Islet of Langerhans (tissue), 1 donor: ENCODE results near the gene IQCM.
"Not testable (repeated sequence)": the region's sequence is repeated elsewhere in the genome, so short reads cannot be mapped to it uniquely, and the experiment has no call there.

Source experiments
- FAIRE-seq: peaks from one replicate; lab custom pipeline; 2011; peaks lifted over from hg19 to GRCh38; lab: Jason Lieb, UNC

The IQCM gene

GRCh38 chr4:149572716-149573115, 242.9 kb downstream of the IQCM start:
- FAIRE-seq = no peak

- no peak for FAIRE-seq
Measured at GRCh38 chr4:149555799-149556198, 259.8 kb downstream of the IQCM start.

DNA sequence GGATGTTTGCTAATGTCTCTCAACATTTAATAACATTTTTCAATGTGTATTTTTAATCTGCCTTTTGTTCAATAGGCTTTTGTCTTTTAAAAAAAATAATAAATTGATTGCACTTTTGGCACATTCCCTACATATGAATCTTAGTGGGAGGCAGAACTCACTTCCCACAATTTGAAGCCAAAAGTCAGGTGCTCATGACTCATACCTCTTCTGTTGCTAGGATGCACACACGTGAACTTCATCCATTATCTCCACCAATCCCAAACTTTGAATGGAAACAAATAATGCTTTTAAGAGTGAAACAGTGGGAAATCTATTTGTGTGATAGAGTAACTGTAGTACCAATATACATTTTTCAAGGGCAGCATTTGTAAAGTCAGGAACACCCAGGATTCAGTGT, 260.5 kb downstream of the IQCM start:
- FAIRE-seq = no peak

- FAIRE-seq = no peak
Measured at GRCh38 chr4:149553959-149554520, 261.6 kb downstream of the IQCM start.

DNA sequence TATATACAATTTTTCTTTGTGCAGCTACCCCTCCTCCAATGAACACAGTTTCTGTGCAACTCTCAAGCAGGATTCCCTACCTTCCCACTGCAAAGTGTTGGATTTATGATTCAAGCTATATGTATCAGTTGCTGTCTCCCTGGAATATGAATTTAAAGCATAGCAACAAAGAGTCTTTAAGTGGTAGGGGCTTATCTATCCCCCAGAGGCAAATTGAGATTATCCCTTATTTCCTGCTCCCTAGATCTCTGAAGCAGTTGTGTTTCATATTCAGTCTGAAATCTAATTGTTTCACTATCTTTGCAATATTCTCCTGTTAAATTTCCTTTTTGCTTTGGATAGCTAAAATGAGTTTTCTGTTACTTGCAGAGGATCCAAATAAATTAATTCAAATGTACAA, 263.0 kb downstream of the IQCM start:
- no peak for FAIRE-seq

GRCh38 chr4:149549911-149550310, 265.7 kb downstream of the IQCM start:
- no peak for FAIRE-seq

DNA sequence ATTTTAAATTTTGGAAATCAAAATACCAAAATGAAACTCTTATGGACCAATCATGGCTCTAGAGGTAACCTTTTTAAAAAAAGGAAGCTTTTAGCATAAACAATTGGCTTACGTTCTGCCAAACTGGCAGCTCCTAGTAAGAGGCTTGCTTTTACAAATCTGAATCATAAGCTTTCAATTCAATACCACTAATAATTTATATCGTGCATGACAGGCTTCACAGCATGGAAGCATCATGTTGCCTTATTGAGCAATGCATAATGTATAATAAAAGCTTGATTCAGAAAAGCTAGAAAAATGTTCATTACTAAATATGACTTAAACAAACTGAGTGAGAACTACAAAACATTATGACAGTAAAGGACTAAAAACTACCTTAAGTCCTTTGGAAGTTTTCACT, 280.9 kb downstream of the IQCM start:
- FAIRE-seq = peak; percentile 13

DNA sequence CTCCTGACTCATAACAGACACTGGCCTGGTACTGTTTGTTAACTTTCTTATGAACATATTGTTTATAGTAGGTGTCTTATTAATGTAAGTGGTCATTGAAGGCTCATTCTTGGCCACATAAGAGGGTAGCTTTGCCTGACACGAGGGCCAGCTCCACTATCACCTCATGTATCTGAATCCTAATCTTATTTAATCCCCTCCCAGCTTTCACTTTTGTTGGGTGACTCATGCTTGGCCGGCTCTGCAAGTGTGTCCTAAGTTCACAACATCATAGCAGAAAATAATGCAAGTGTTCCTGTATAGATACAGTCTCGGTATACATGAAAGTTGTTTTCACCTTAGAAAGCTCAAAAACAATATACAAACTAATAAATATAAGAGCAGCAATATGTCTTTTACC, 283.8 kb downstream of the IQCM start:
- FAIRE-seq = no peak

DNA sequence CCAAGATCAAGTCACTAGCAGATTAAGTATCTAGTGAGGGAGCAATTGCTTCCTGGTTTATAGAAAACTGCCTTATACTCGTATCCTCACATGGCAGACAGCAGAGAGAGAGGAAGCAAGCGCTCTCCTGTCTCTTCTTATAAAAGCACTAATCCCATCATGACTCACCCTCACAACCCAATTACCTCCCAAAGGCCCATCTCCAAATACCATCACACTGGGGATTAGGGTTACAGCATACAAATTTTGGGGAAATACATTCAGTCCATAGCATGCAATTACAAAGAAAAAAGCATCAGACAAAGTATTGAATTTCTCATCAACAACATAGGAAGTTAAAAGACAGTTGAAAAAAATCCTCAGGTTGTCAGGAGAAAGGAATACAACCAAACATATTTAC, 292.6 kb downstream of the IQCM start:
- no peak for FAIRE-seq

- no peak for FAIRE-seq
Measured at GRCh38 chr4:149521611-149522425, 293.8 kb downstream of the IQCM start.

DNA sequence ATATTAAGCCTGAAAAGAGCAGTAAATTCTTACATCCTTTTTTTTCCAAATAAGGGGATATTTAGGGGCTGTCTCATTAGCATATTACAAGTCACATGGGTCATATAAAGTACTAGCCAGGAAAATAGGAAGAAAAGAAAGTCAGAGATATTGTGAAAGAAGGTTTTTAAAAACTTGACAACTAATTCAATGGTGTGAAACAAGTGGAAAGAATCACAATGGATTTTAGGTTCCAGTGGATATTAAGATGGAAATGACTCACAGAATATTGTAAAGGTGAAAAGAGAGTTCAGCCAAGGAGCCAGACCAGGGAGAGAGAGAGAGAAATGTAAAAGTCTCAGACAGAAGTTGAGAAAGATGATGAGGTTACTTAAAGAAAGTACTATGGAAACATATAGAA, 297.2 kb downstream of the IQCM start:
- FAIRE-seq = no peak

DNA sequence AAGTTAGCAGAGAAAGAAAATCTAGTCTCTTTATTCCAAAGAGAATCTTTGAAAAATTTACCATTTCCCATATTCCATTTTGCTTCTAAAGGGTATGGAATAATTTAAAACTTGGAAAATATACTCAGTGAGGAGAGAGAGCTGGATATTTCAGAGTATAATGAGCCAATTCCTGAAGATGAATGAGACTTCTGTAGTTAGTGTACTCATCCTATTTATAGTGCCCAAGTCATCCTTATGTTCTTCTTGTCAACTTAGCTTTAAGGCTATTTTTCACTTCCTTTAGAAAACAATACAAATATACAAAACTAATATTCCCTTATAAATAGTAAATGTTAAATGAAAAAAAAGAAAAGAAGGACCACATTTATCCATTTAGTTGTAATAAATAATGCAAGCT, 302.6 kb downstream of the IQCM start:
- no peak for FAIRE-seq

GRCh38 chr4:149512501-149512900, 303.1 kb downstream of the IQCM start:
- no peak for FAIRE-seq

GRCh38 chr4:149511558-149512298, 303.9 kb downstream of the IQCM start:
- FAIRE-seq = no peak

GRCh38 chr4:149507309-149507708, 308.3 kb downstream of the IQCM start:
- FAIRE-seq = not testable (repeated sequence)

DNA sequence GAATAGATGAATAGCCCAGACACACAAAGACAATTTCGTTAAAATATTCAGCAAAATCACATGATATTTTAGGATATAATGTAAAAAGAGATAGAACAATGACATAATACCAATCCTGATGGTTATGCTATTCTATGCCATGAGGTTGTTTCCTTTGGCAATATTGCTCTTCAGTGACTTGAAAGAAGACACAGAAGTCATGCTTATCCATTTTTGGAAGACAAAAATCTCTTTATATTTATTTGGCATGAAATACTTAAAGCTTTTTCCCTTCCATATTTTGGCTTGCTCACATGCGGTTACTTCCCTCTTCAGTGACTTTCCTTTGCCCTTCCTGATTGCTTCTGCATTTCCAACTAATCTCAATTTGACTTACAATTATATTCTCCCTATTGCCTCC, 314.8 kb downstream of the IQCM start:
- FAIRE-seq = no peak

DNA sequence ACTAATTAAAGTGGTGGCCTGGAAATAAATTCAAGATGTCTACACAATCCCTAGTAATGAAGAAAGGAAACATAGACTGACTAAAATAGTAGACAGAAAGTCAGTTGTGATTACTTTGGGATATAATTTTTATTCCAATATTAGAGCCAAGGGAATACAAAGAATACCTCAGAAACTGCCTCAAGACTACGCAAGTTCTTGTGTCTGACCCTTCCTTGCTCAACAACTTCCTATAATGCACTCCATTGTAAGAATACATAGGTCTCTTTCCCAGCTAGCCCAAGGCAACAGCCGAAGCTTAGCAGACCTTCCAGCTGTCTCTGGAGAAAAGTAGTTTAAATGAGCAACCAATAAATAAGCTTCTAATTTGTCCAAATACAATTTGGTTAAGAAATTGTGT, 315.9 kb downstream of the IQCM start:
- FAIRE-seq = no peak

- FAIRE-seq = no peak
Measured at GRCh38 chr4:149498246-149498645, 317.4 kb downstream of the IQCM start.

- no peak for FAIRE-seq
Measured at GRCh38 chr4:149493492-149493891, 322.2 kb downstream of the IQCM start.

DNA sequence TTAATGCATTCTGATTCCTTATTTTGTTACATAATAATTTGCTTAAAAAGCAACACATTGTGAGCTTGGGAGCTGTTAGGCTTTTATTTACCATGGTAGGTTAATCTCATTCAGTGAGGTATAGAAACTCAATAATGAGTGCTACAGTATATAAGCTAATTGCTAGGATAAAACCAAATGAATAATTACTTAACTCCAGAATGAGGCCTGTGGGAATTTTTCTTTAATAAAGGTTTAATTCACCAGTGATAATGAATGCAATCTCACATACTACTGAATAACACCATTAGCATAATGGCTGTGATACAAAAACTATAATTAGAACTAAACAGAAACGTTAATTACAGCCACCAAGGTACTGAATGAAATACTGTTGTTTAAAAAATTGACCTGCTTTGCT, 326.3 kb downstream of the IQCM start:
- no peak for FAIRE-seq

GRCh38 chr4:149486861-149487260, 328.8 kb downstream of the IQCM start:
- FAIRE-seq = no peak

DNA sequence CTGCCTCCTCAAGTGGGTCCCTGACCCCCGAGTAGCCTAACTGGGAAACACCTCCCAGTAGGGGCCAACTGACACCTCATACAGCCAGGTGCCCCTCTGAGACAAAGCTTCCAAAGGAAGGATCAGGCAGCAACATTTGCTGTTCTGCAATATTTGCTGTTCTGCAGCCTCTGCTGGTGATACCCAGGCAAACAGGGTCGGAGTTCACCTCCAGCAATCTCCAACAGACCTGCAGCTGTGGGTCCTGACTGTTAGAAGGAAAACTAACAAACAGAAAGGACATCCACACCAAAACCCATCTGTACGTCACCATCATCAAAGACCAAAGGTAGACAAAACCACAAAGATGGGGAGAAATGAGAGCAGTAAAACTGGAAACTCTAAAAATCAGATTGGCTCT, 347.0 kb downstream of the IQCM start:
- FAIRE-seq = not testable (repeated sequence)

GRCh38 chr4:149466446-149466845, 349.2 kb downstream of the IQCM start:
- no peak for FAIRE-seq

DNA sequence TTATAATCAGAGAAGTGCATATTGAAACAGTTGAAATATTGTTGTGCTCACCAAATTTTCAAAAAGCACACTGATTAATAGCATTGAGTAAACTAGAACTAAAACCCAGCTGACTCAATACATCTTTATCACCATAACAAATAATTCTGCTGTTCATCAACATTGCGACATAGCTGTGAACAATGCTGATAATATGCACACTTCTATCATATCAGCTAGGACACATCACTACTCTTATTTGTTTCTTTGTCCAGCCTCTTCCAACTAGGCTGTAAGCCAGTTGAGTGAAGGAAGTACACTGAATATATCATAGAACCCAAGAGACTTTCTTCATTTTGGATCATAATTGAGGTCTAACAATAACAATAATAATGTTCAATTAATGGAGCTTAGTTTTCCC, 349.7 kb downstream of the IQCM start:
- no peak for FAIRE-seq
